ENCODE measurements around the gene PAQR7.

The PAQR7 gene

DNA sequence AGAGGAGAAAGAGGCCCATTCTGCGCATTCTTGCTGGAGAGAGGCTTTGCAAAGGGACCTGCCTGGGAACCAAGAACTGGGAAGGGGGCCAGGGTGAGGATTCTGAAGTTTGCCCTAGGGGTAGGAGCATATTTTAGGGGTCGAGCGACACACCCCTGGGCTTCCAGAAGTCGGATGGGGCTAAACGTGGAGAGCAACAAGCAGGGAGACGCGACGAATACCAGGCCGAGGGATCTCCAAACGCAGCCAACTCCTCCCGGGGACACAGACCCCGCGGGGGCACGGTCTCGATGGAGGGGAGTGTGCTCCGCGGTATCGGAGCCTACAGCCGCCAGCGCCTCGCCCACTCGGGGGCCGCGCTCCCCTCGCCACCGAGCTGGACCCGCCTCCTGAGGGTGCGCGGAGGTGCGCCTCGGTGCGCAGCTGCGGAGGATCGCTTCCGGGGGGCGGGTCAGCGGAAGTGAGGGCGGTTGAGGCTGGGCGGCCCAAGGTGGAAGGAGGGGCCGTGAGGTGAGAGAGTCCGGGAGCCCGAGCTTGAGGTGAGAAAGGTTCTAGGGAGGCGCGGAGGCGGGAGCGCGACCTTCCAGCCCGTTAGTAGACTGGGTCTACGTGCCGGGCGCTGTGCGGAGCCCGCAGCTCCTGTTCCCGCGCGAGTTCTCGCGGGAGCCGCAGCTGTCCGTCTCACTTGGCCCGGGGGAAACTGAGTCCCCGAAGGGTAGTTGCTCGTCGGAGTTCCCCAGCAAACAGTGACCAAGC is 55.8 kb downstream of the PAQR7 start, which contains the start of gene MTFR1L:
Gene MTFR1L (plus strand): TSS at position 464 of the 756 bp plus-strand sequence. CDS start 3,151 bp downstream, outside the sequence.
- Histone ChIP-seq H3K27me3 (ENCODE audit: control insufficient read depth, low read length) (no peaks in the 10 kb centered on the region), H3F3A (ENCODE audit: control insufficient read depth, insufficient read depth) (no peaks in the 10 kb centered on the region; the same call in 1 of the 2 replicates), H3K27ac (ENCODE audit: low read depth, low read length) (peak within 1 kb of the TSS; percentile 71), H3K79me2 (ENCODE audit: control insufficient read depth, low read length) (peaks cover 22% of the 10 kb centered on the region), H3K9me3 (ENCODE audit: control insufficient read depth, insufficient read depth, low read length) (no peaks in the 10 kb centered on the region), H3K4me2 (ENCODE audit: low read length) (peak within 1 kb of the TSS; percentile 86), H4K20me1 (ENCODE audit: control insufficient read depth, insufficient read depth, low read depth, low read length) (no peaks in the 10 kb centered on the region), H3K9me2 (replicated peaks; ENCODE audit: control insufficient read depth, low read length) (no peaks in the 10 kb centered on the region), H3K4me3 (ENCODE audit: low read length) (peak within 1 kb of the TSS; percentile 86), H3K4me1 (ENCODE audit: control insufficient read depth, low read length) (peaks cover 28% of the 10 kb centered on the region), H3K36me3 (ENCODE audit: control insufficient read depth, low read length) (peaks cover 3% of the 10 kb centered on the region)
- TF ChIP-seq, protein P1, sequence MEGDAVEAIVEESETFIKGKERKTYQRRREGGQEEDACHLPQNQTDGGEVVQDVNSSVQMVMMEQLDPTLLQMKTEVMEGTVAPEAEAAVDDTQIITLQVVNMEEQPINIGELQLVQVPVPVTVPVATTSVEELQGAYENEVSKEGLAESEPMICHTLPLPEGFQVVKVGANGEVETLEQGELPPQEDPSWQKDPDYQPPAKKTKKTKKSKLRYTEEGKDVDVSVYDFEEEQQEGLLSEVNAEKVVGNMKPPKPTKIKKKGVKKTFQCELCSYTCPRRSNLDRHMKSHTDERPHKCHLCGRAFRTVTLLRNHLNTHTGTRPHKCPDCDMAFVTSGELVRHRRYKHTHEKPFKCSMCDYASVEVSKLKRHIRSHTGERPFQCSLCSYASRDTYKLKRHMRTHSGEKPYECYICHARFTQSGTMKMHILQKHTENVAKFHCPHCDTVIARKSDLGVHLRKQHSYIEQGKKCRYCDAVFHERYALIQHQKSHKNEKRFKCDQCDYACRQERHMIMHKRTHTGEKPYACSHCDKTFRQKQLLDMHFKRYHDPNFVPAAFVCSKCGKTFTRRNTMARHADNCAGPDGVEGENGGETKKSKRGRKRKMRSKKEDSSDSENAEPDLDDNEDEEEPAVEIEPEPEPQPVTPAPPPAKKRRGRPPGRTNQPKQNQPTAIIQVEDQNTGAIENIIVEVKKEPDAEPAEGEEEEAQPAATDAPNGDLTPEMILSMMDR (IDR thresholded peaks at IDR 0.05; ENCODE audit: low read depth, low read length, poor library complexity, severe bottlenecking) = no peak
- no peak for TF ChIP-seq EZH2phosphoT487 (IDR thresholded peaks at IDR 0.05; ENCODE audit: borderline replicate concordance, low read length)

DNA sequence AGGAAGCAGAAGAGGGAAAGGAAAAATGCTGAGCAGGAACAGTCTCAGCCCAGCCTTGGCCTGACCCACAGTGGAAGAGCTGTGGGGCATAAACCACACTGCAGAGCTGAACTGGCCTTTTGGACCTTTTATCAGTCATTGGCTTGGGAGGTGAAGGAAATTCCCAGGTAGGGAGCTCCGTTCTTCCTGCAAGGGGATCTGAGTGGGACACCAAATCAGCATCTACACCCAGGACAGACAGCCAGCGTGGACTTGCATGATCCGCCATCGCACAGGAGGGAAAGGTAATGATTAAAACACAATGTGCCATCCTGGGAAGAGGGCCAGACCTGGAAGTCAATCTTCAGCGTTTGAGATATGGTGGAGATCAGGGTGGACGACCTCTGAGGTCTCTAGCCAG is 56.9 kb downstream of the PAQR7 start:
- Histone ChIP-seq H3K9me2 (replicated peaks; ENCODE audit: control insufficient read depth, low read length) (no peaks in the 10 kb centered on the region), H3K27ac (ENCODE audit: low read depth, low read length) (no peak overlapping the region), H3K4me3 (ENCODE audit: low read length) (peak overlapping the region; percentile 86; the same call in 1 of the 2 replicates), H3K79me2 (ENCODE audit: control insufficient read depth, low read length) (peaks cover 22% of the 10 kb centered on the region), H3K9me3 (ENCODE audit: control insufficient read depth, insufficient read depth, low read length) (no peaks in the 10 kb centered on the region), H3F3A (ENCODE audit: control insufficient read depth, insufficient read depth) (no peaks in the 10 kb centered on the region; the same call in 1 of the 2 replicates), H3K4me1 (ENCODE audit: control insufficient read depth, low read length) (peaks cover 28% of the 10 kb centered on the region), H3K36me3 (ENCODE audit: control insufficient read depth, low read length) (no peaks in the 10 kb centered on the region; the same call in none of the 2 replicates), H3K27me3 (ENCODE audit: control insufficient read depth, low read length) (no peaks in the 10 kb centered on the region), H3K4me2 (ENCODE audit: low read length) (peak overlapping the region; percentile 86), H4K20me1 (ENCODE audit: control insufficient read depth, insufficient read depth, low read depth, low read length) (no peaks in the 10 kb centered on the region)
- no peak for TF ChIP-seq EZH2phosphoT487 (IDR thresholded peaks at IDR 0.05; ENCODE audit: borderline replicate concordance, low read length)
- TF ChIP-seq, protein P1 (IDR thresholded peaks at IDR 0.05; ENCODE audit: low read depth, low read length, poor library complexity, severe bottlenecking) = no peak

DNA sequence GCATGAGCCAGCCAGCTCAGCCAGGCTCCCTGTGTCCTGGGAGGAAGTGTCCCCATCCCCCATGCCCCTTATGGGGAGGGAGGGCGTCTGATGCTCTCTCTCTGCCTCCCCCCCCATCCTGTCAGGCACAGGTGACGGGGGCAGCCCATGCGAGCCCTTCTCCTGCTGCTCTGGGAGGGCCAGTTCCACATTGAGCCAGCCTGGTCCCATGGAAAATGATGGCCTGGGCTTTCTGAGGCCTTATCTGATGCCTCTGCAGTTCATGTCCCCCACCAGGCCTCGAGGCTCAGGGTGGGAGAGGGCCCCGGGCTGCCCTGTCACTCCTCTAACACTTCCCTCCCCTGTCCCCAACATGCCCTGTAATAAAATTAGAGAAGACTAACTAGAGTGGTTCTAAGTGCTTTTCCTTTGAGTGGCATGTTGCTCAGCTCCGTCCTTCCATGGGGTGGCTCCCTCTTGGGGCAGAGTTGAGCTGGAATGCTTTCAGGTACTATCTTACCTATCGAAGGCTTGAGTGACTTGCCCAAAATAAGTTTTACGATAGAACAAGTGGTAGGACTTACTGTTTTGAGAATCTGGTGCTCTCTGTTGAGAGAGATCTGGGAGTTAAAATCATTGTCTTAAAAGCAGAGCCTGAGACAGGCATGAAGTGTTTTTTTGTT is 57.5 kb downstream of the PAQR7 start:
- Histone ChIP-seq H3K9me3 (ENCODE audit: control insufficient read depth, insufficient read depth, low read length) (no peaks in the 10 kb centered on the region), H3K27ac (ENCODE audit: low read depth, low read length) (no peak overlapping the region), H3K36me3 (ENCODE audit: control insufficient read depth, low read length) (no peaks in the 10 kb centered on the region; the same call in 1 of the 2 replicates), H3K4me2 (ENCODE audit: low read length) (no peak overlapping the region), H3F3A (ENCODE audit: control insufficient read depth, insufficient read depth) (no peaks in the 10 kb centered on the region; the same call in 1 of the 2 replicates), H3K79me2 (ENCODE audit: control insufficient read depth, low read length) (peaks cover 22% of the 10 kb centered on the region), H3K27me3 (ENCODE audit: control insufficient read depth, low read length) (no peaks in the 10 kb centered on the region), H3K9me2 (replicated peaks; ENCODE audit: control insufficient read depth, low read length) (no peaks in the 10 kb centered on the region), H4K20me1 (ENCODE audit: control insufficient read depth, insufficient read depth, low read depth, low read length) (no peaks in the 10 kb centered on the region), H3K4me3 (ENCODE audit: low read length) (no peak overlapping the region), H3K4me1 (ENCODE audit: control insufficient read depth, low read length) (peaks cover 28% of the 10 kb centered on the region)
- TF ChIP-seq, protein P1 (IDR thresholded peaks at IDR 0.05; ENCODE audit: low read depth, low read length, poor library complexity, severe bottlenecking) = no peak
- no peak for TF ChIP-seq EZH2phosphoT487 (IDR thresholded peaks at IDR 0.05; ENCODE audit: borderline replicate concordance, low read length)

All from DOHH2 (cell line).